Measurements from ENCODE around the gene SLC16A6.
"Not testable (repeated sequence)": the region's sequence is repeated elsewhere in the genome, so short reads cannot be mapped to it uniquely, and the experiment has no call there.

Gene SLC16A6

GRCh38 chr17:68277807-68278206 is 13.1 kb downstream of the SLC16A6 start:
- H3K27ac ChIP-seq: no peak overlapping the region
- TF ChIP-seq ZFX (IDR thresholded peaks at IDR 0.05): no peak
- no peak for TF ChIP-seq CTCF (conservative IDR thresholded peaks at IDR 0.05)

GRCh38 chr17:68276339-68276738 is 14.6 kb downstream of the SLC16A6 start:
- H3K27ac ChIP-seq: not testable (repeated sequence)

- no peak overlapping the region for H3K27ac ChIP-seq
- no peak for TF ChIP-seq CTCF (conservative IDR thresholded peaks at IDR 0.05)
- TF ChIP-seq ZFX (IDR thresholded peaks at IDR 0.05): no peak
Measured at GRCh38 chr17:68273722-68274121, 17.2 kb downstream of the SLC16A6 start.

- H3K27ac ChIP-seq: not testable (repeated sequence)
Measured at GRCh38 chr17:68265833-68266232, 25.1 kb downstream of the SLC16A6 start.

GRCh38 chr17:68263101-68263681 is 27.7 kb downstream of the SLC16A6 start:
- peak; percentile 65 for TF ChIP-seq CTCF (conservative IDR thresholded peaks at IDR 0.05)
- not testable (repeated sequence) for H3K27ac ChIP-seq

- not testable (repeated sequence) for H3K27ac ChIP-seq
Measured at GRCh38 chr17:68262467-68262866, 28.5 kb downstream of the SLC16A6 start.

- TF ChIP-seq ZFX (IDR thresholded peaks at IDR 0.05) (no peak), CTCF (conservative IDR thresholded peaks at IDR 0.05) (no peak)
Measured at GRCh38 chr17:68260051-68260762, 30.7 kb downstream of the SLC16A6 start.

GRCh38 chr17:68259648-68259951 is 31.3 kb downstream of the SLC16A6 start:
- H3K27ac ChIP-seq: not testable (repeated sequence)

More at GRCh38 chr17:68260051-68260762, 30.7 kb downstream of the SLC16A6 start:
- H3K27ac ChIP-seq: no peak overlapping the region

- H3K27ac ChIP-seq: not testable (repeated sequence)
Measured at GRCh38 chr17:68258890-68259647, 31.9 kb downstream of the SLC16A6 start.

- no peak overlapping the region for H3K27ac ChIP-seq
- TF ChIP-seq CTCF (conservative IDR thresholded peaks at IDR 0.05) (no peak), ZFX (IDR thresholded peaks at IDR 0.05) (no peak)
Measured at GRCh38 chr17:68257934-68258333, 33.0 kb downstream of the SLC16A6 start.

- not testable (repeated sequence) for H3K27ac ChIP-seq
Measured at GRCh38 chr17:68256701-68257100, 34.2 kb downstream of the SLC16A6 start.

All from C4-2B (cell line).